ENCODE results near the gene CCDC141.
"Not testable (repeated sequence)": the region's sequence is repeated elsewhere in the genome, so short reads cannot be mapped to it uniquely, and the experiment has no call there.

Gene CCDC141

GRCh38 chr2:179044500-179044899 lies 5.4 kb downstream of the CCDC141 start:
- DNase-seq (ENCODE audit: low read depth in 2 of 2) = no peak

- DNase-seq (ENCODE audit: low read depth in 2 of 2) = no peak
Measured at GRCh38 chr2:179037807-179038206, 12.1 kb downstream of the CCDC141 start.

DNA sequence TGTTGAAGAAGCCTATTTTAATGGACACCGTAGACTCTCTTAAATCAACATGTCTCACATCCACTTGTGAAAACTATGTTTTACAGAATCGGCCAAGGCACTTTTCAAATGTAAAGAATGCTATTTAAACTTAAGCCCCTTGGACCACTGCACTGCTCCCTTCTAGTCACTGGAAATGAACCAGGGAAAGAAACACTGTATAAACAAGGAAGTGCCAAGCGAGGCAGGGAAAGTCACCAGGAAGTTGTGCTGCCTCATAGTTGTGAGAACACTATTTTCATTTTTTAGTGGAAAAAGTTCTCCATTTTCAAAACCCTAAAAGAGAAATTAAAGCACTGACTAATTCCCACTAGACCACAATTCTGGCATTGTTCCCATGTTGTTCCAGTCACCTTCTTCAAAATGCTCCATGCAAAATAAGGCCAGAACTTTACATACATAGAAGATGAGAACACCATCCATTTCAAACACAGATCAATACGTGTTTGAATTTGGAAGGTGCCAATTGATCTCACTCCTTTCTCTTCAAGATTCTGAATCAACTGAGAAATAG lies 13.5 kb downstream of the CCDC141 start:
- no peak for DNase-seq (ENCODE audit: low read depth in 2 of 2)

DNA sequence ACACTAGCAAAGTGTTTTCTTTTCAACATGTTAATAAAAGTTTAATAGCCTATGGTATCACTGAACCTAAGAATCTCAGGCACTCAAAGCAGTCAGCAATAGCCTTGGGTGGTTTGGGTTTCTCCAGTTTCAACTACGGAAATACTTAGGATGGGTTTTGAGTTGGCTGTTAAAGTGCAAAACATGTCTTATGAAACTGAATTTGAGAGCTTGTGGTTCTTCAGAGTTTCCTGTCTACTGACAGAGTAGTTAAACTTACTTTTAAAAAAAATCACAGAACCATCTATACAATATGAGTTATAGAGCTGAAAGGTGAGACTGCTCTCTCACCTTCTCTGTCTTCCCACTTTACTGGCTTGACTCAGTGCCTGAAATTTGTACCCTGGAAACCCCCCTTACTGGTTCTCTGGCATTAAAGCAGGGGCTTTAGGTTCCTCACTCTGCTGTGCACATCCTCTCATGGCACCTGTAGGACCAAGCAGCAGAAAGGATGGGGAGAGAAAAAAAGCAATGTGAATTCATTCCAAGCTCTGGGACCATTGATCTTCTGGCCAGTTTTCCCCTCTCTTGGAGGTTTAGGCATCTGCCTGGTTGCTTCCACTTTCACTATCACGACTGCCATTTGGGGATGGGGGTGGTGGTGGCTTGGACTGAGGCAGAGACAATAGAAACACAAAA lies 18.1 kb downstream of the CCDC141 start:
- DNase-seq (ENCODE audit: low read depth in 2 of 2) = peak in 1 of 2 donors; percentile 5

- DNase-seq (ENCODE audit: low read depth in 2 of 2) = no peak
Measured at GRCh38 chr2:179024445-179024844, 25.5 kb downstream of the CCDC141 start.

- DNase-seq (ENCODE audit: low read depth in 2 of 2) = no peak
Measured at GRCh38 chr2:179022685-179023084, 27.3 kb downstream of the CCDC141 start.

GRCh38 chr2:179021258-179021657 lies 28.7 kb downstream of the CCDC141 start:
- DNase-seq (ENCODE audit: low read depth in 2 of 2) = no peak

- DNase-seq (ENCODE audit: low read depth in 2 of 2) = peak; percentile 14 to 33
Measured at GRCh38 chr2:179020156-179020750, 29.7 kb downstream of the CCDC141 start.

GRCh38 chr2:179019260-179019659 lies 30.7 kb downstream of the CCDC141 start:
- DNase-seq (ENCODE audit: low read depth in 2 of 2) = no peak

DNA sequence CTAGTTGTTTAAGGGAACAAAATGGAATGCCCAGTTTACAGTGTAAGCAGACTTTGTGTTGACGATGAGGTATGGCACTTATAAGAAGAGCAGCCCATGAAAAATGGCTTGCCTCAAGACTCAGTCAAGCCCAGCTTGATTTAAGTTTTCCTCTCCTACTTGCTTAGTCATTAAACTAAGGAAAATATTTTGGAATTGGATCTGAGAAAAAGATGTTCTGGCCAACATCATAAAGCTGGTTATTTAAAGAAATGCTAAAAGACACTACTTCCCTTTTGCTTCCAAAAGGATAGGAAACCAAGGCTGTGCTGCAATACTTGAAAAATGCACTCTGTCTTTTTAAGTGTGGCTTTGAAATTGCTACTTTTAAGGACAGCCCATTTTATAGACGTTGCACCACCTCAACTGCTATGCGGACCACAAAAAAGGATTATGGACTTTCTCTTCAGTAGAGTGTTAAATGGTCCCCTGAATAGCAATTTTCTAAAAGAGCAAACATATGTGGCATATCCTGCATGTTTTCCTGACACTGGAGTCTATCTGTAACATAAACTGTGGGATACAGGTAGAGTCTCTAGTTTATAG lies 32.1 kb downstream of the CCDC141 start:
- DNase-seq (ENCODE audit: low read depth in 2 of 2) = no peak

GRCh38 chr2:179014189-179014588 lies 35.7 kb downstream of the CCDC141 start:
- DNase-seq (ENCODE audit: low read depth in 2 of 2) = not testable (repeated sequence)

- DNase-seq (ENCODE audit: low read depth in 2 of 2) = no peak
Measured at GRCh38 chr2:179005976-179006375, 44.0 kb downstream of the CCDC141 start.

DNA sequence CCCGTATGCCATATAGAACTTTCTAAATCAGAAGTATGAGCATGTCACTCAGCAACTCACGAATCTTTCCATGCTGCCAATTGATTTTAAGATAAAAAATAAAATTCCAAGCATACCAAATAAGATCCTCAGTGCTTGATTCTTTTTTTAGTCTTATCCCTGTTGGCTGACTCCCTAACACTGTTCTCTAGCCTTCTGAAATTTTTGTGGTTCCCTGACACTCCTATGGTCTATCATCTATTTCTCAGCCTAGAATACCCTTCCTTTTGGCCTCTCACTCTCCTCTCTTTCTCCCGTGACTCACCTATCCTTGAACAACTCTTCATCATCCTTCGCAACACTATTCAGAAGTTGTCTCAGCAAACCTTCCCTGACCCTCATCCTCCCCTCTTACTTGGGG lies 50.5 kb downstream of the CCDC141 start:
- DNase-seq (ENCODE audit: low read depth in 2 of 2) = no peak

DNA sequence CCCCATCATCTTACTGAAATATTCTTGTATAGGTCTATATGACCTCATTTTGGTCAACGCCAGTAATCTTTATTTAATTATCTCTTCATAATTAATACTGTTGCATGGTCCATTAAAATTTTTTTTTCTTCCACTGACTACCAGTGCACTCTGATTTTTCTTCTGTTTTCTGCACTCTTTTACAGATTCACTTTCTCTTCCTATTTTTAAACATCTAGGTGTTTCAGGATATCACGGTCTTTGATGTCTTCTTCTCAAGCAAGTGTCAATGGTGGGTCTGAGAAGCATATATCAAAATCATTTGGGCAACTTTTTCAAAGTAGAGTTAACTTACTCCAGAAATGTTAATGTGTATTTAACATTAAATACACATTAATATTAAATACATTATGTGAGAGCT lies 51.4 kb downstream of the CCDC141 start:
- DNase-seq (ENCODE audit: low read depth in 2 of 2) = no peak

- no peak for DNase-seq (ENCODE audit: low read depth in 2 of 2)
Measured at GRCh38 chr2:178997477-178997876, 52.5 kb downstream of the CCDC141 start.

DNA sequence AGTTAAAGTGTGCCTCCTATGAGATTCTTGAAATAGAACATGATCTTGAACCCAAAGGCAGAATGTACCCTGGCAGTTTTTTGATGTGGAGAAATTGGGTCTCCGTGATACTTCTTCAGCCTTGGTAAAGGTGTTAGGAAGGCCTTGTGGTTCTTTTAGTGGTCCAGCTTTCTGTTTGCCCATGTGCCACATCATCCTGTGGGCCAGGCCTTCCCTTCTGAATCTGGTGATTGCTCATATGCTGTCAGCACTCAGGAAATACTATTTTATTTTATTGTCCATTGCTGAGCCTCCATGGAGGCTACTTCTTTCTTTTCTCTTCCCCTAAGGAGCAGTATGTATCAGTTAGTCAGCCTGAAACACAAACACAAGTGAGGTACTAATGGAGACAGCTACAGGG lies 52.9 kb downstream of the CCDC141 start:
- DNase-seq (ENCODE audit: low read depth in 2 of 2) = no peak

GRCh38 chr2:178994264-178994663 lies 55.7 kb downstream of the CCDC141 start:
- DNase-seq (ENCODE audit: low read depth in 2 of 2) = no peak

- no peak for DNase-seq (ENCODE audit: low read depth in 2 of 2)
Measured at GRCh38 chr2:178993788-178994187, 56.1 kb downstream of the CCDC141 start.

GRCh38 chr2:178992719-178993118 lies 57.2 kb downstream of the CCDC141 start:
- not testable (repeated sequence) for DNase-seq (ENCODE audit: low read depth in 2 of 2)

GRCh38 chr2:178990533-178991241 lies 59.2 kb downstream of the CCDC141 start:
- DNase-seq (ENCODE audit: low read depth in 2 of 2) = no peak

DNA sequence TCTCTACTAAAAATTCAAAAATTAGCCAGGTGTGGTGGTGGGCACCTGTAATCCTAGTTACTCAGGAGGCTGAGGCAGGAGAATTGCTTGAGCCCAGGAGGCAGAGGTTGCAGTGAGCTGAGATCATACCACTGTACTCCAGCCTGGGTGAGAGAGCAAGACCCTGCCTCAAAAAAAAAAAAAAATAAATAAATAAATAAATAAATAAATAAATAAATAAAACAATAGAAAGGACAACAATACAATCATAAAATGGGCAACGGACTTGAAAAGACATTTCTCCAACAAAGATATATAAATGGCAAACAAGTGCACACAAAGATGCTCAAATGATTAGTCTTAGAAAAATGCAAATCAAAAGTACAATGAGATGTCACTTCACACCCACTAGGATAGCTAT lies 60.5 kb downstream of the CCDC141 start:
- not testable (repeated sequence) for DNase-seq (ENCODE audit: low read depth in 2 of 2)

DNA sequence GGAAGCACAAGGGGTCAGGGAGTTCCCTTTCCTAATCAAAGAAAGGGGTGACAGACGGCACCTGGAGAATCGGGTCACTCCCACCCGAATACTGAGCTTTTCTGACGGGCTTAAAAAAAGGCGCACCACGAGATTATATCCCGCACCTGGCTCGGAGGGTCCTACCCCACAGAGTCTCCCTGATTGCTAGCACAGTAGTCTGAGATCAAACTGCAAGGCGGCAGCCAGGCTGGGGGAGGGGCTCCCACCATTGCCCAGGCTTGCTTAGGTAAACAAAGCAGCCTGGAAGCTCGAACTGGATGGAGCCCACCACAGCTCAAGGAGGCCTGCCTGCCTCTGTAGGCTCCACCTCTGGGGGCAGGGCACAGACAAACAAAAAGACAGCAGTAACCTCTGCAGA lies 67.3 kb downstream of the CCDC141 start:
- DNase-seq (ENCODE audit: low read depth in 2 of 2) = not testable (repeated sequence)

All from stimulated activated CD8-positive, alpha-beta memory T cell treated with anti-CD3 and anti-CD28 coated beads, Interleukin-2, amount 100 ng/mL, for 48 hours (primary cell).